Thyroid gland (tissue), 4 donors: ENCODE results near the gene XG.

Source experiments
- CTCF ChIP-seq, 6 experiments: fragments of 200-600 bp in 3 of 6; fragments of 450-650 bp in 3 of 6; sonication (generic) in 3 of 6; IDR thresholded peaks; one replicate each; pipeline ENCODE4 v1.5.1; 2016 to 2019; ENCODE audit warnings: antibody characterized with exemption in 6 of 6, mild to moderate bottlenecking in 2 of 6, inconsistent platforms in 1 of 6, moderate library complexity in 1 of 6
- POLR2A ChIP-seq, 2 donors: fragments of 450-650 bp; IDR thresholded peaks; one replicate each; pipeline ENCODE4 v1.6.1; 2017; ENCODE audit warnings: antibody characterized with exemption in 2 of 2, mild to moderate bottlenecking in 2 of 2, moderate library complexity in 1 of 2

GRCh38 chrX:2774057-2774456 lies 22.2 kb downstream of the XG start:
- TF ChIP-seq POLR2A (IDR thresholded peaks at IDR 0.05) (no peak), CTCF (IDR thresholded peaks at IDR 0.05) (no peak)
